NCI-H128 (cell line): ENCODE results near the gene HK1.
"Not testable (repeated sequence)": the region's sequence is repeated elsewhere in the genome, so short reads cannot be mapped to it uniquely, and the experiment has no call there.

Experiments
- DNase-seq: peaks from one replicate; lab custom pipeline; 2025; ENCODE audit not compliant: unreplicated experiment; lab: John Stamatoyannopoulos, UW

The HK1 gene

DNA sequence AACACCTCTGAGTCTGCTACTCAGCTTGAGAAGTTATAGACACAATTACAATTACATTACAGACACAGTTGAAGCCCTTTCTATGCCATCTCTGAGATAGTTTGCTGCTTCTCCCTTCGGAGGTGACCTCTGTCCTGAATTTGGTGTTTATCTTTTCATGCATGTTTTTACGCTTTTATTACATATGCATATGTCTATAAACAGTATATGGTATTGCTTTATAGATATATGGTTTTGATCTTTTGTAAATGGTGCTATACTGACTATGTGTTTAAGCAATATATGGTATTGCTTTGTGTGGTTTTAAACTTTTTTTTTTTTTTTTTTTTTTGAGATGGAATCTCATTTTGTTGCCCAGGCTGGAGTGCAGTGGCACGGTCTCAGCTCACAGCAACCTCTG is 48.4 kb downstream of the HK1 start:
- no peak for DNase-seq

DNA sequence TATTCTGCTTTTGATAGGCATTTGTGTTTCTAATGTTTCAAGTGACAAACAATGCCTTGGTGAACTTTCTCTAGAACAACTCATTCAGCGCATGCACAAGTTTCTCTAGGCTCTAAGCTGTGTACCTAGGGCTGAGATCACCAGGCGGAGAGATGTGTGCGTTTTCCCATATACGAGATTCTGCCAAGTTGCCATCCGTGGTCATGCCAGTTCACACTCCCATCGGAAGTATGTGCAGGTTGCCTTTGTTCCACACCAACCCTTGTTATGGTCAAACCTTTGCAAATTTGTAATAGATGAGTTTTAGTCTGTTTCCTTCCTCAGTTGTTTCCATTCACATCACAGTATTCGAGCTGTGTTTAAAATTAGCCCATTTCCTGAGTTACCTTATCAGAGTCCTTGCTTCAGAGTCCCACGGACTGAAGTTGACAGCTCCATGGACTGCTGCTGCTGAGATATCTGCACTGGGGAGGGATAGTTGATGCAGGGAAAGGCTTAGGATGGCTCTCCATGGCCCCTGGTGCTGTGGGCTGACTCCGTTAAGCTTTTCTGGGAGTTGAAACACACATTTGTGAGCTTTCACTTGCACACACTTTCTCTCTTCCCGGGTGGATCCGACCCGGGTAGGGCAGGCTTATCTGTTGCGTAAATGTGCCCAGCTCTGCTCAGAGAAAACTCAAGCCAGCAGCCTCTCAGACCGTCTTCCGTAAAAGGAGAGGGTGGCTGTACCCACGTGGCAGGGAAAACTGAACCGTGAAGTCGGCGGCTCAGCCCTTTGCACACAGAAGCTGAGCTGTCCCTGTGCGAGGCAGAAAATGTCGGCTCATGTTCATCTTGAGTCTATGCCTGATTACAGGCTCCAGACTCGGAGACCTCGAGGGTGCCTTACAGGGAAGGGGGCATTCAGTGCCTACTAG is 49.4 kb downstream of the HK1 start:
- no peak for DNase-seq

DNA sequence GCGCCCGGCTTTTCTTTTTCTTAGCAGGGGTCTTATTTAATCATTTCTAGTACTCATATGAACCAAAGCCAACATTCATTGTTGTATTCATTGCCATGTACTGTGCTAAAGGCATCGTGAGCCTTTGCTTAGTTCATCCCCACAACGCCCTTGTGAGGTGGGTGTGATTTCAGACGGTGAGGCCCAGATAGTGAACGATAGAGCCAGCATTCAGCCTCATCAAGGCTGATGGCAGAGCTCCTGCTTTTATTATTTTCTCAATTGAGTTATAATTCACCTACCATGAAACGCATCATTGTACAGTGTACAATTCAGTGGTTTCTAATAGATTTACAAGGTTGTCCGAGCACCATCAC is 50.1 kb downstream of the HK1 start:
- no peak for DNase-seq

DNA sequence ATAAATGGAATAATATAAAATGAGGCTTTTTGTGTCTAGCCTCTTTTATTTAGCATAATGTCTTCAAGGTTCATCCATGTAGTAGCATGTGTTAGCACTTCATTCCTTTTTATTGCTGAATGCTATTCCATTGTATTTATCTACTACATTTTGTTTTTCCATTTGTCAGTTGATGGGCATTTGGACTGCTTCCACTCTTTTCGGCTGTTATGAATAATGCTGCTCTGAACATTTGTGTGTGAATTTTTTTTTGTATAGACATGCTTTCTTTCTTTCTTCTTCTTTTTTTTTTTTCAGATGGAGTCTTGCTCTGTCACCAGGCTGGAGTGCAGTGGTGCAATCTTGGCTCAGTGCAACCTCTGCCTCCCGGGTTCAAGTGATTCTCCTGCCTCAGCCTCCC is 50.6 kb downstream of the HK1 start:
- DNase-seq: not testable (repeated sequence)

DNA sequence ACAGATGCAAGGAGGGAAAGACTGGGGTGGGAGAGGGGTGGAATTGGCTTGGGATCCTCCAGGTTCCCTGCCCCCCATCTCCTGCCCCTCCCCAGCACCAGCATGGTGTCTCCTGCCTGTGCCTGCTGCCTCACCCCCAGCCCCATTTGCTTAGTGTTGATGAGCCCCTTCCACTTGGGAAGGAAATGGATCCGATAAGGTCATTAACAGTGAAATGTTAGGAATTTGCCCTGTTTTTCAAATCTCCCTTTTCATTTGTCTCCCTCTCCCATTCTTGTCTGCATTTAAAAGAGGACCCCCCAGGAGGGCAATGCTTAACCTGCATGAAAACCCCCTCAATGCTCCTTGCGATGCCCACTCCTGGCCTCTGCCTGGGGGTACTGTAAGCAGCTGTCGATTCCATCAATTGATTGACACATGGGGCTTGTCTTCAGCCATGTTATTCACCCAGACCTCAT is 51.5 kb downstream of the HK1 start:
- DNase-seq: no peak

DNA sequence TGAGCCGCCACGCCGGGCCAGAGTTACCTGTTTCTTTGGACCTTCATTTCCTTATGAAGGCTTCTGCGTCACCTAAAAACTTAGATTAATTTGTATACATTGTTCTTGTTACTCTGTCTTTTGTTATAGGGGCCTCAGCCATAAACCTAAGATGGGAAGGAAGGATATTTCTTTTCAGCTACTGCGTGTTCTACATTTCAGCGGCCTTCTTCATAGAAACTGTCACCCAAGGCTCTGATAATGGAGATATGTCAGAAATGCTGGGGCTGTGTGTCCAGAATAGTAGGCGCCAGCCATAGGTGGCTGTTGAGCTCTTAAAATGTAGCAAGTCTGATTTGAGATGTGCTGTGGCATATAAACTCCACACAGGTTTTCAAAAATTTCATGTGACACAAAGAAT is 52.9 kb downstream of the HK1 start:
- no peak for DNase-seq

DNA sequence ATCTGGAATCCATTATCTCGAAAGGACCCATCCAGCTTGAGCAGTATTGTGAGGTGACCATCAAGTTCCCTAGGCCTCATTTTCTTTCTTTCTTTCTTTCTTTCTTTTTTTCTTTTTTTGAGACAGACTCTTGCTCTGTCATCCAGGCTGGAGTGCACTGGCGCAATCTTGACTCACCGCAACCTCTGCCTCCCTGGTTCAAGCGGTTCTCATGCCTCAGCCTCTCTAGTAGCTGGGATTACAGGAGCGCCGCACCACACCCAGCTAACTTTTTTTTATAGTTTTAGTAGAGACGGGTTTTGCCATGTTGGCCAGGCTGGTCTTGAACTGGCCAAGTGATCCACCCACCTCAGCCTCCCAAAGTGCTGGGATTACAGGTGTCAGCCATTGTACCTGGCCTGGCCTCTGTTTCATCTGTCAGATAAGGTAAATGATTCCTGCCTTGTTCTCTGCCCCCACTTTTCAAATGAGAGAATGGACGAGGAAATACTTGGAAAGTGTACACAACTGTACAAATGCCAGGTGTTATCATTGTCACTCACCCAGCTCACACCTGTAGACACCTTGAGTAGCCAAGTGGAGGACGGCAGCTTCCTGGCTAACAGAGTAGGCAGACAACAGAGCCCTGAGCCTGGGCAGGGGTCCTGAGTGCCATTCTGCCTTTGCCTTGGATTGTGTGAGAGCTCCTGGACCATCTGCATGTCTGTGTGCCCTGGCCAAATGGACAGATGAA is 54.1 kb downstream of the HK1 start:
- no peak for DNase-seq

DNA sequence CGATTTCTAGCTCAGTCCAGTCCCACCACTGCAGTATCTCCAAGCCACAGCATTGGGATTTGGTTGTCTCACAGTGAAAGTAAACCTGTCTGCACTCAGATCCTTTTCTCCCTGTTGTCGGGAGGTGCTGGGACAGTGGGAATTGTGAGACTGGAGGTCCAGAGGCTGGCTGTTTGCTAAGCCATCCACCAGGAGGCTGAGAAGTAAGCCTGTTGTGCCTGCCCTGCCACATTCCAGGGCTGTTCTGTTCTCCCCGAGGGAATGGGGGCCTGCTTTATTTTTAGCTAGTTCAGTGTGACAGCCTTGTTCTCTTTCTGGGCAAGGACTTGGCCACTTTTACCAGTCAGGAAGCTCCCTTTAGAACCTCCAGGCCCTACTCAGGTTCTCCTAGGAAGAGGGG is 54.9 kb downstream of the HK1 start:
- no peak for DNase-seq

DNA sequence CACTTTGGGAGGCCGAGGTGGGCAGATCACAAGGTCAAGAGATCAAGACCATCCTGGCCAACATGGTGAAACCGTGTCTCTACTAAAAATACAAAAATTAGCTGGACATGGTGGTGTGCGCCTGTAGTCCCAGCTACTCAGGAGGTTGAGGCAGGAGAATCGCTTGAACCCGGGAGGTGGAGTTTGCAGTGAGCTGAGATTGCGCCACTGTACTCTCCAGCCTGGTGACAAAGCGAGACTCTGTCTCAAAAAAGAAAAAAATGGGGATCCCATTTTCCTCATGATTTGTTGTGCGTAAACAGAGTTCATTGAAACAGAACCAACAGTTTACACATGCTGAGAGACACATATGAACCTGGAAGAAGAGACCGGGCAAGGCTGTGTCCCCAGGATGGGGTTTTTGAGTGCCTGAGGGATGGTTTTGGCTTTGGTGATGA is 55.6 kb downstream of the HK1 start:
- not testable (repeated sequence) for DNase-seq

DNA sequence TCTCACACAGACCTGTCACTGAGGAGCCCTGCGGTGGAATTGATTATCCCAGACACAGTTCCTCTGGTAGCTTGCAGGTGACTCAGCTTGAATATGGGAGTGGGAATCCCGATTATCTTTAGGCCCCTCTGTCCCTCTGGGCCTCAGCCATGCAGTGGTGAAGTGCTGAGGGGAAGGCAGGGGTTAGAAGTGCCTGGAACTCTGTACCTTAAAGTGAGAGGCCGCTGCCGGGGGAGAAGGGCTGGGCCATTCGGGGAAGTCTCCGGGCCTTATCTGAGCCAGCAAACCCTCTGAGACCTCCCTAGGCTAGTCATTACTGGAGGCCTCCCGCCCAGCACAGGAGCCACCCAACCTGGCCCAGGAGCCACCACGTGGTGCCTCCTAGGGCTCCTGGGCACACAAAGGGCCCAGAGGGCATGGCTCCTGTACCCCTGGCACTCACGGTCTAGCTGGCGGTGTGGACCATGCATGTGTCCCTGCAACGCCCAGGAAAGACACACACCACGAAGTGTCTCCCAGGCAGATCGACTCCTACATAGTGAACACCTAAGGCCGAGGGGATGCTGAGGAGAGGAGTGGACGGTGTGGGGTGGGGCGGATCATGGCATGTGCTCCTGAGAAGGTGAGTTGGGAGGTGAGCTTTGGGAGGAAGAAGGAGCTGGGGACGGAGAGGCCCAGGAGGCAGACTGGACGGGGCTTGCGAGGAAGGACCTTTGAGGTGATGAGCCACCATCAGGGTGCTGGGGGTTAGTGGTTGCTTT is 56.2 kb downstream of the HK1 start:
- no peak for DNase-seq

DNA sequence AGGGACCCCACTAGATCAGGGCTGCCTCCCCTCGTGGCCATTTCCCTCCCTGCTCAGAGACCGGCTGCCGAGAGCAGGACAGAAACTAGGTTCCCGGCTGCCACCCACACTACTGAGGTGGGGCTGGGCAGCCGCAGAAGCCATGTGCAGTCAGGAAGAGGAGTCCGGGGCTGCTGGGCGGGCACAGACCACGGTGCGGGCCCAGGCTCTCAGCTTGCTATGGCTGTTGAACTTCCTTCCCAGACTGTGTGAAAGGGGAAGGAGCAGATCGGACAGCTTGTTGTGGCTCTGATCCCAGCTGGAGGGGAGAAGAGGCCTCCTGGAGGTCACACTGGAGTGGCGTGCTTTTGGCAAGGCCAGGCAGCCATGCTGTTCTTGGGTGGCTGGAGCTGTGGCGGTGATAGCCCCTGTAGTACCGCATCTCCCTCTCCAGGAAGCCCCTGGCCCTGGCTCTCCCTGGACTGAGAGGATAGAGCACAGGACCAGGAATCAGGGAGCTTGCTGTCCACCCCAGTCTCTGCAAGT is 56.8 kb downstream of the HK1 start:
- DNase-seq: no peak

DNA sequence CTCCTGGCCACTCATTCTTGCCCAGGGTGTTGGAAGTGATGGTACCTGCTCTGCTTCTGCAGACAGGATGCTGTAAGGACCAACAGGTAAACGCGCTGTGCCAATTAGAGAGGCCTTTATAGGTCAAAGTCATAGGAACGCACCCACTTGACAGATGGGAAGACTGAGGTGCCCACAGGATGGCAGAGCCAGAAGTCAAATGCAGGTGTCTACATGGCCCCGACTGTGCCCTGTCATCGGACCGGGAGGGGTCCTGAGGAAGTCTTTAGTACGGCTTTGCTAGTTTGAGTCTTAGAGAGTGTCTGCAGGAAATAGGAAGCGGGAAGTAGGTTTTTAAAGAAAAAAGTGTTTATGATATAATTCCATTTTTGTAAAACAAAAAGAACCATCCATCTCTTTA is 57.3 kb downstream of the HK1 start:
- DNase-seq: no peak

DNA sequence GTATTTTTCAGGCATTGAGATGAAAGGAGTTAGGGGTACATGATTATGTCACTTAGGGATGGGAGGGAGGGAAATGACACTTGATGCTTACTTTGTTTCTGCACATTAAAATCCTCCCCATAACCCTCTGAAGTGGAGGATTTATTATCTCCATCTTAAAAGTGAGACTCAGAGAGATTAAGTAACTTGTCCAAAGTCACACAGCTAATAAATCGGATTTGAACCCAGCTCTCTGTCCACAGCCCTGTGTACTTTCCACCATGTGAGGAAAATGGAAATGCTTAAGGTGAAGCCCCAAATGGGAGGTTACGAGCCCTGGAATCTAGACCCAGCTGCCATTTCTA is 58.6 kb downstream of the HK1 start:
- DNase-seq: no peak

DNA sequence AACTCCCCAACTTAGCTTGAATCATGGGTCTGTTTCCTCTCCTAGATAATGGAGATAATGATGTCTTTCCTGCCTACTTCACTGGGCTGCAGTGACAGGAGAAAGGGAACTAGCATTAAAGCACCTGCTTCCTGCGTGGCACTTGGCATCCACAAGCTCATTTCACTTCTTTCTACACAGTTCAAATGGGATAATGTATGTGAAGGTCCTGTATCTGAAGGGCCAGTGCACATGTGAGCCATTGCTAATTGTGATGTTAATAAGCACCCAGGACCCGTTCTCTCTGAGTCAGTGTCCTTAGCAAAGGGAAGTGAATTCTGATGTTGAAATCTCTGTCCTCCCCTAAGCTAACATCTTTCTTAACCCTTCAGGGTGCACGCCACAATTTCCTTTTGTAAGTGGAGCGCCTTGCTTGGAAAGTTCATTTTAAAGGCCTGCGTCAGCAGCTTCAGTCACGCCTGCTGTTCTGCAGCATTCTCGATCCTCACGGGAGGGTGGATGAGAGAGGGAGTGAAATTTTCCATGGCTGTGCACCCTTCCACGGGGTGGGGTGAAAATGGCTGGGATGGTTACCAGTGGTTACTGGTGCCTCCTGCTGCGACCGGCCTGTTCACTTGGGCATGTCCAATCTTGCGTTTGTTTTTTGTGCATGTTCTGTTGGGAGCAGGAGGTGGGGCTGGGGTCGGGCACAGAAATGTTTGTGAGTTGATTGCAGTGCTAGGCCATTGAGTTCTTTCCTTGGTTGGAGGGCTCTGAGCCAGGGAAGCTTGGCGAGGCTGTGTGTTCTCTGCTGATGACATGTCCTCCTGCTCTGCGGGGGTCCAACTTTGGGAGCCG is 59.2 kb downstream of the HK1 start:
- DNase-seq: no peak

DNA sequence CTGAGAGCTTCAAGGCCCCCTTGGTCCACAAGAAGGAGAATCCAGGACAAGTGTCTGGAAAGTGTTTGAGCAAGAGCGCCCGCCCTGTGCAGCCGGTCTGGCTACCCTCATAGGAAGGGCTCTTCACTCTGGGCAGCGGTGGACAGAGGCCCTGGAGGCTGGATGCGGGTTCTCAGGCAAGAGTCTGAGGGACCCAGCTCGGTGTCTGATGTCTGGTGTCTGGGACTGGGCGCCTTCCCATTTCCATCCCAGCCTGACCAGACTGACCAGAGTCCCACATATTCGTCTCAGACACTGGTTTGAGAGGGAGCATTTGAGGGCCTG is 59.8 kb downstream of the HK1 start:
- DNase-seq: no peak

DNA sequence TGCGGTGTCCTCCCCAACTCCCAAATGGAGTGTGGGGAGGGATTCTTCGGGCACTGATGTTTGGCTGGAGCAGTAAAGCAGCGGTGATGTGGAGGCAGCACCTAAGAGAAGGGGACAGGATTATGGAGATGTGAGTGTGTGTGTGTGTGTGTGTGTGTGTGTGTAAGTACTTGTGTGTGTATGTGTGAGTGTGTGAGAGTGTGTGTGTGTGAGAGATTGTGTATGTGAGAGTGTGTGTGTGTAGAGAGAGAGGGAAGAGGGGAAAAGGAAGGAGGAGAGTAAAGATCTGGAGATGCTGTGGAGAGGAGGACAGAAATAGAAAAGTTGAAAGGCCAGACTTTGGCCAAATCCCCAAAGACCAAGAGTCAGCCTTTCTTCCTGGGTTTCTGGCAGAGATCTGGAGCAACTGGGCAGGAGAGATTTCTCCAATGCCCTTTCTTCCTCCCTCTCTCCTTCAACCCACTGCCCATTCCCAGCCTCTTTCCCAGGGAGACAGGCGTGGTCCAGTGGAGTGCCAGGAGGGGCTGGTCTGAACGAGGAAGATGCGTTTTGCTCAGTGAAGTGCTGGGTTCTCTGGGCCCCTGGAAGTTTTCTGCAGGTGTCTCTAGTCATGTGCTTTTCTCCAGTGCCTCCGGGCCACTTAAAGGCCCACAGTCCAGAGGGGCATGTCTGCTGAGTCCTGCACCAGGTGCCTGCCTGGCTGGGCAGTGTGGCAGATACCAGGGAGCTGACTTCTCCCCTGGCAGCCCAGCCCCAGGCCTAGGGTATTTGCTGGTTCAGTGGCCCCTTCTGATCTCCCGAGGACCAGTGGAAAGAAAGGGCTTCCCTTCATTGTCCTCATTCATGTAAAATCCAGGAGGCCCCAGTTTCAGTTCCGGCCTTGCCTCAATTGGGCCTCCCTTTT is 60.5 kb downstream of the HK1 start:
- no peak for DNase-seq

DNA sequence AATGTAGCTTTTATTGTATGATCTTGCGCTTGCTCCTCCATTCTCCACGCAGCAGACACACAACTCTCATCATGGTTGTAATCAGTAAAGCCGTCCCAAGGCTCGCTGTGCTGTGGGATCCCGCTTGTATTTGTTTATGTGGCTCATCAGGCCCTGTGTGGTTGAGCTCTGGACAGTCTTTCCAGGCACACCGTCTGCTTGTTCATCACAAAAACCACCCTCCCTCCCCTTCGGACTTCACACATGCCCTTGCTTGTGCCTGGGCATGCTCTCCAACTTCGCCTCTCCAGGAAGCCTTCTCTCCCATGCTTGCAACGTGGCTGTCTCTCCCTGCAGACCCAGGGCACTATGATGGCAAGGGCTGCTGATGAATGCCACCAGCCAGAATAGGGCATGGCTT is 62.4 kb downstream of the HK1 start:
- no peak for DNase-seq

DNA sequence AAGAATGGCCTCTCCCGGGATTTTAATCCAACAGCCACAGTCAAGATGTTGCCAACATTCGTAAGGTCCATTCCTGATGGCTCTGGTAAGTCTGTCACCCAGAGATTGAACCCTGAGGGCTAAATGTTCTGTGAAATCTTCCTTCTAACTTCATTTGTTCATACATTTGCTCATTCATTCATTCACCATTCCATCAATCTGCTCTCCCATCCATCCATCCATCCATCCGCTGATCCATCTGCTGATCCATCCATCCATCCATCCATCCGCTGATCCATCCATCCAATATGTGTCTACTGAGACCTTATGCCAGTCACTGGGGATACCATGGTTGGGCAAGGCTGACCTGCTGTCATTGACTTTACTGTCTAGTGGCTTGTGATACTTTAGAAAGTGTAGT is 65.6 kb downstream of the HK1 start:
- no peak for DNase-seq

DNA sequence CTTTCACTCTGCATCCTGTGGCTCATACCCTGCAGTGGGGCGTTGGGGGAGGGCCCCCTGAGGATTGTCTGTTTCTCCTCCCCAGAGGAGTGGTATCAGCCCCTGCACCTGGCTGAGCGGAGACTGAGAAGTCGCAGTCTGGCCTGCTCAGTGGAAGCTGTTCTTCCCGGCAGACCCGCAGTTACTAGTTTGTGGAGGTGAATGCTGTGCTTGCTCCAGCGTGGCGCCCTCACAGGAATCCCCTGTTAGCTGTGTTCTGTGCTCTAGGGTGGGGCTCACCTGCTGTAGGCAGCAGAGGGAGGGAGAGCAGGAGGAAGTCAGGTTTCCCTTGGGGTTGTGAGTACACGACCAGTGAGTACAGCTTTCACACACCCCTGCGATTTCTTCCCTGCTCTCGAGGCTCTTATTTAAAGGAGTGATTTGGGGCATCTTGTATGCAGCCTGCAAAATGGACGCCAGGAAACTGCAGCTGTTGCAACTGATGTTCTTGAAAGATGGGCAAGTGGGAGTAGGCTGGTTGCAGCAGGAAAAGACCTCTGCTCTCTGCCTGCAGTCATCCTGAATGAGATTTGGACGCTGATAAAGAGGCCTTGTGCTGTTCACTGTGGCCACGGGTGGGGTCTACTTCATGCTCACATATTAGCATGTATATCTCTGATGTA is 66.4 kb downstream of the HK1 start:
- no peak for DNase-seq
